Heart left ventricle (tissue), 16 donors: ENCODE data around the gene CRB1. TPM values are rescaled to one million over a fixed set of nuclear protein-coding genes. Genes with fewer than 3 reads are reported as not detected.

Experiments
- ATAC-seq, 4 donors: fragments of 200-7000 bp; cut with Tn5 transposase; one replicate each; pipeline ENCODE4 v1.9.1; 2020 to 2022; ENCODE audit warnings: moderate library complexity in 4 of 4, mild to moderate bottlenecking in 3 of 4, moderate number of reproducible peaks in 1 of 4
- DNase-seq, 5 donors: peaks; one replicate each; pipeline ENCODE4 v3.0.0-alpha.2; 2020
- H3K27ac ChIP-seq, 12 donors: fragments of 200-600 bp; sonication (generic) in 4 of 12; one replicate each; pipeline versions ENCODE4 v1.5.0 to v1.8.0; 2016 to 2022; ENCODE audit warnings: mild to moderate bottlenecking in 2 of 12
- H3K27me3 ChIP-seq, 9 donors: fragments of 200-600 bp; sonication (generic) in 2 of 9; one replicate each; pipeline versions ENCODE4 v1.5.1 to v1.8.0; 2016 to 2022; ENCODE audit warnings: mild to moderate bottlenecking in 3 of 9
- H3K36me3 ChIP-seq, 9 donors: fragments of 200-600 bp; sonication (generic) in 2 of 9; one replicate each; pipeline versions ENCODE4 v1.5.0 to v1.8.0; 2018 to 2022; ENCODE audit warnings: mild to moderate bottlenecking in 2 of 9
- H3K4me1 ChIP-seq, 12 donors: fragments of 200-600 bp; sonication (generic) in 4 of 12; one replicate each; pipeline versions ENCODE4 v1.5.0 to v1.8.0; 2016 to 2022; ENCODE audit warnings: mild to moderate bottlenecking in 3 of 12
- H3K4me3 ChIP-seq, 12 donors: fragments of 200-600 bp; sonication (generic) in 4 of 12; one replicate each; pipeline versions ENCODE4 v1.5.0 to v1.8.0; 2017 to 2022; ENCODE audit warnings: mild to moderate bottlenecking in 9 of 12, moderate library complexity in 4 of 12
- H3K9me3 ChIP-seq, 12 donors: fragments of 200-600 bp; sonication (generic) in 4 of 12; one replicate each; pipeline versions ENCODE4 v1.5.0 to v1.8.0; 2016 to 2022; ENCODE audit warnings: mild to moderate bottlenecking in 1 of 12
- CTCF ChIP-seq, 12 donors: fragments of 200-600 bp; sonication (generic) in 4 of 12; IDR thresholded peaks; one replicate each; pipeline versions ENCODE4 v1.5.0 to v1.8.0; 2018 to 2022; ENCODE audit warnings: antibody characterized with exemption in 12 of 12, mild to moderate bottlenecking in 5 of 12
- POLR2A ChIP-seq, 2 donors: fragments of 450-650 bp; IDR thresholded peaks; one replicate each; pipeline ENCODE4 v1.6.1; 2017; ENCODE audit warnings: antibody characterized with exemption in 2 of 2, mild to moderate bottlenecking in 2 of 2, moderate library complexity in 2 of 2
- WGBS, 4 donors: extraction: QIAGEN DNeasy Blood & Tissue Kit in 2 of 4; methylation state at CpG; one replicate each; pipeline versions ENCODE4 v1.1.5 to v1.1.7; 2013 to 2018; 5-methylcytosine and 5-hydroxymethylcytosine counted together
- intact Hi-C, 10 donors: fragments of 100-400 bp; cut with DNase I; formaldehyde crosslinking; loops; one replicate each; pipeline versions ENCODE4 v1.11.1 to v1.14.2; 2022
- polyA plus RNA-seq, 2 donors: library from polyadenylated mRNA; stranded (reverse); fragments of 200-250 nt; gene quantifications; one replicate each; pipeline ENCODE4 v1.2.3, GENCODE V29; 2013
- total RNA-seq, 9 donors: library from RNA; depleted of rRNA in 2 of 9; stranded (reverse); fragments of >200 nt in 2 of 9; fragmentation: NEBNext Ultra II Directional in 3 of 9; extraction: Animal tissue kit (Norgen Biotek cat#: 25700) in 3 of 9; gene quantifications; one replicate each; pipeline versions ENCODE4 v1.1.0 to v1.2.4, GENCODE V29; 2016 to 2023
- donor health status: ischemic (EF 13 %, LVEDD 7.1; RV severe dilation, severe dysfunction).
- donor health status: healthy with polysubstance abuse.
- donor health status: DM: no; HTN: yes; CAD: no.
- donor health status: DM: no; HTN: no; CAD: no.
- donor health status: ischemic (EF 25% LVEDD 6.9; RV normal size, moderate dysfunction).
- donor health status: ischemic (EF 25% LVEDD 5.7; RV mildly dilated, moderate dysfunction).
- donor health status: healthy.
- donor health status: DM: yes; HTN: yes; CAD: no.
- donor health status: ischemic (EF 35%, LVEDD 5.7; RV mildly dilated, moderate dysfunction).
- donor health status: nonischemic (EF 11% LVEDD 7.7; RV severe dilation, severe dysfunction).
- donor health status: DM: yes; HTN: yes; CAD: no.
- donor health status: PGD.
- donor health status: ischemic (EF 29% LVEDD 5.4; RV normal size, mild dysfunction).
- donor health status: nonischemic (EF 23%, LVEDD 6.1; RV moderate dilation, normal function).

The CRB1 gene
- total and polyA plus RNA-seq, 11 donors: 0.06 to 0.56 (median 0.29) TPM; not detected in 2

DNA sequence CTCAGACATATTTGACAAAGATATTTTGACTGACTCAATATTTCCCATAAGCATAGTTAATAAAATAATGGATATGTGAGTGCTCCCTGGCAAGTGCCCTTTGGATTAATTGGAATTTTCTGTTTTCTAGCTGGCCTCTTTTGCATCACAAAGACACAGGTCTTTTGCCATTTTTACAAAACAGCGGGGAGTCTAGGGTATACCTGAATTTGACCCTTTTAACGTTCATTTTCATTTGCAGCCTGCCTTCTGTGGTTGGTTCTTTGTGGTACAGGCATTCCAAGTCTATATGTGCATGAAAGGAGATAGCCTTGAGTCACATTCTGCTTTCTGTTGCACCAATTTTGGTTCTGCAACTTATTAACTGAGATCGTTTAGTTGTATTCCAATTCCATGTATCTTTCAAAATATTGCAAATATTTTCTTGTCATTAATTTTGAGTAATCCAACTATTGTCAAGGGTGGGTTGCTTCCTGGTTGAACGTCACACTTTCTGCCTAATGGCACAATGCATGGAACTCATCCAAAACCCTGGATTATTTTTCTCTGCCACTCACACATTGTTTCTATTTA, 171.7 kb downstream of the CRB1 start:
- 59 to 67% (median 62%) methylated on average over 4 of the region's 4 CpGs for WGBS, 4 donors

GRCh38 chr1:197440715-197441114, 172.7 kb downstream of the CRB1 start:
- WGBS, 4 donors: 40 to 53% (median 43%) methylated on average over 2 of the region's 2 CpGs
- intact Hi-C loops: no loop called here
- Histone ChIP-seq H3K4me1 (no peaks in the 10 kb centered on the region), H3K36me3 (no peaks in the 10 kb centered on the region), H3K27ac (no peak overlapping the region), H3K9me3 (no peaks in the 10 kb centered on the region), H3K4me3 (no peak overlapping the region), H3K27me3 (no peaks in the 10 kb centered on the region)
- TF ChIP-seq POLR2A (IDR thresholded peaks at IDR 0.05): no peak
- TF ChIP-seq CTCF (IDR thresholded peaks at IDR 0.05): no peak
- no peak for ATAC-seq
- DNase-seq: no peak

More for the DNA sequence above, 171.7 kb downstream of the CRB1 start:
- Histone ChIP-seq H3K4me1 (no peaks in the 10 kb centered on the region), H3K9me3 (no peaks in the 10 kb centered on the region), H3K27ac (no peak overlapping the region), H3K27me3 (no peaks in the 10 kb centered on the region), H3K36me3 (no peaks in the 10 kb centered on the region), H3K4me3 (no peak overlapping the region)
- TF ChIP-seq CTCF (IDR thresholded peaks at IDR 0.05) (no peak), POLR2A (IDR thresholded peaks at IDR 0.05) (no peak)
- DNase-seq: no peak
- intact Hi-C loops: no loop called here
- no peak for ATAC-seq

DNA sequence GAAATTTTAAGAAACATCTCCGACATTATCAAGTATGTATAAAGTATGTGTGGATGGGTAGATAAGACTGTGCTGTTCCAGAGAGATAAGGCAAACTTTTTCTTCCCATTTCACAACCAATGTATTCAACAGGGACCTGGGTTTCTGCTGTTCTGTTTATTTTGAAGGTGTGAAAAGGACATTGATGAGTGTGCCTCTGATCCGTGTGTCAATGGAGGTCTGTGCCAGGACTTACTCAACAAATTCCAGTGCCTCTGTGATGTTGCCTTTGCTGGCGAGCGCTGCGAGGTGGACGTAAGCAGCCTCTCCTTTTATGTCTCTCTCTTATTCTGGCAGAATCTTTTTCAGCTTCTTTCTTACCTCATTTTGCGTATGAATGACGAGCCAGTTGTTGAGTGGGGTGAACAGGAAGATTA, 174.0 kb downstream of the CRB1 start:
- Histone ChIP-seq H3K4me1 (no peaks in the 10 kb centered on the region), H3K9me3 (no peaks in the 10 kb centered on the region), H3K4me3 (no peak overlapping the region), H3K27ac (no peak overlapping the region), H3K27me3 (no peaks in the 10 kb centered on the region), H3K36me3 (no peaks in the 10 kb centered on the region)
- TF ChIP-seq CTCF (IDR thresholded peaks at IDR 0.05) (no peak), POLR2A (IDR thresholded peaks at IDR 0.05) (no peak)
- peak in 4 of 5 donors; percentile 18 to 57 (median 50) for DNase-seq
- intact Hi-C loops: no loop called here
- peak in 3 of 4 donors; percentile 37 to 78 (median 75) for ATAC-seq
- WGBS, 4 donors: 22 to 24% (median 23%) methylated on average over 8 of the region's 8 CpGs

DNA sequence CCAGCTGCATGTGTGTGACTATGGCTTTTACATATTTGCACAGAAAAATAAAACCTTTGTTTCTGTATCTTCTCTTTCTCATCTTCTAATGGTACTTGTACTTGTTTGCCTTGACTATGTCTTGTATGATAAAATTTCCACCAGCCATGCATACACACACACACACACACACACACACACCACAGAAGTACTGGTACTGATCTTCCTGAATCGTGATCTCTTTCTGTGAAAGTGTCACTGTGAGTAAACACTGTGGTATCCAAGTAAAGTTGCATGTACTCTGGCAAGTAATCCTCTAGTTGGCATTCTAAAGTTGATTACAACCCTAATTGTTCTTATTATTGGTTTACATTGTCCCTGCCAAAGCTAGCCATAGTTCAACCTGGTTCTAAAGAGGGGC, 176.7 kb downstream of the CRB1 start:
- no peak for ATAC-seq
- H3K9me3 ChIP-seq: no peaks in the 10 kb centered on the region
- no peak for TF ChIP-seq CTCF (IDR thresholded peaks at IDR 0.05)
- TF ChIP-seq POLR2A (IDR thresholded peaks at IDR 0.05): no peak
- H3K27ac ChIP-seq: no peak overlapping the region
- no peaks in the 10 kb centered on the region for H3K27me3 ChIP-seq
- H3K36me3 ChIP-seq: no peaks in the 10 kb centered on the region
- intact Hi-C loops: no loop called here
- no peaks in the 10 kb centered on the region for H3K4me1 ChIP-seq
- 20 to 66% (median 57%) methylated on average over 1 of the region's 1 CpG for WGBS, 4 donors
- no peak for DNase-seq
- H3K4me3 ChIP-seq: no peak overlapping the region
